ENCODE results near the gene FMN1. TPM values are rescaled to one million over a fixed set of nuclear protein-coding genes. Genes with fewer than 3 reads are reported as not detected.

The FMN1 gene
- total RNA-seq, 1 donor from 2014 or later: 0.02 TPM

- H3K4me3 Mint-ChIP-seq: no peak overlapping the region
- H3K36me3 Mint-ChIP-seq (ENCODE audit: low read depth): no peaks in the 10 kb centered on the region
- H3K27ac Mint-ChIP-seq: no peak overlapping the region
- peaks cover 2% of the 10 kb centered on the region for H3K27me3 Mint-ChIP-seq
- intact Hi-C loops (cut with micrococcal nuclease): loop anchor here (5.0 to 10.0 kb wide), 2 partner anchors 34 to 66 kb away; no protein-coding TSS in a partner anchor
- DNase-seq: no peak
- H3K4me1 Mint-ChIP-seq: peaks cover 3% of the 10 kb centered on the region
- H3K9me3 Mint-ChIP-seq: peaks cover 8% of the 10 kb centered on the region
Measured at GRCh38 chr15:33211176-33211808, 16.8 kb upstream of the FMN1 start.

GRCh38 chr15:33209575-33210481 lies 15.3 kb upstream of the FMN1 start:
- Mint-ChIP-seq H3K4me3 (no peak overlapping the region), H3K4me1 (peaks cover 3% of the 10 kb centered on the region), H3K9me3 (peaks cover 8% of the 10 kb centered on the region), H3K27me3 (peaks cover 2% of the 10 kb centered on the region), H3K27ac (no peak overlapping the region), H3K36me3 (ENCODE audit: low read depth) (no peaks in the 10 kb centered on the region)
- intact Hi-C loops (cut with micrococcal nuclease): loop anchor here (5.0 to 10.0 kb wide), 2 partner anchors 33 to 65 kb away; no protein-coding TSS in a partner anchor
- no peak for DNase-seq

- H3K27ac Mint-ChIP-seq: no peak overlapping the region
- DNase-seq: no peak
- no peak overlapping the region for H3K4me3 Mint-ChIP-seq
- H3K36me3 Mint-ChIP-seq (ENCODE audit: low read depth): no peaks in the 10 kb centered on the region
- H3K4me1 Mint-ChIP-seq: peaks cover 9% of the 10 kb centered on the region
- peaks cover 8% of the 10 kb centered on the region for H3K9me3 Mint-ChIP-seq
- peaks cover 8% of the 10 kb centered on the region for H3K27me3 Mint-ChIP-seq
- intact Hi-C loops (cut with micrococcal nuclease): no loop called here
Measured at GRCh38 chr15:33207646-33208045, 13.1 kb upstream of the FMN1 start.

DNA sequence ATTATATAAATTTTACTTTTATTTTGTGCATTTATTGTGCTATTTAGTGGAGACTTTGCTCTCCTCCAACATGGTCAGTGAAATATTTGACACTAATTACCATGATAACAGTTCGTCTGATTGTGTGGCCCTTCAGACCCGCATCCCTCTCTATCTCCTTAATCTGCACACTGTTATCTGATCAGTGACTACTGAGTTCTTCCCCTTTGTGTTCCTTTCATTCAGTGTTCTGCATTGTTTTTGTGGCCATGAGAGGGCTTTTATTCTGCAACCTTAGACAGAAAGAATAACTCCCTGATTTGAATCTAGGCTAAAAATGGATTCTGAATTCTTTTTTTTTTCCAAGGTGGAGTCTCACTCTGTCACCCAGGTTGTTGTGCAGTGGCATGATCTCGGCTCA lies 11.9 kb upstream of the FMN1 start:
- H3K27me3 Mint-ChIP-seq: peaks cover 8% of the 10 kb centered on the region
- intact Hi-C loops (cut with micrococcal nuclease): no loop called here
- no peak for DNase-seq
- H3K4me3 Mint-ChIP-seq: no peak overlapping the region
- H3K27ac Mint-ChIP-seq: no peak overlapping the region
- H3K36me3 Mint-ChIP-seq (ENCODE audit: low read depth): no peaks in the 10 kb centered on the region
- H3K4me1 Mint-ChIP-seq: peaks cover 15% of the 10 kb centered on the region
- peaks cover 8% of the 10 kb centered on the region for H3K9me3 Mint-ChIP-seq

DNA sequence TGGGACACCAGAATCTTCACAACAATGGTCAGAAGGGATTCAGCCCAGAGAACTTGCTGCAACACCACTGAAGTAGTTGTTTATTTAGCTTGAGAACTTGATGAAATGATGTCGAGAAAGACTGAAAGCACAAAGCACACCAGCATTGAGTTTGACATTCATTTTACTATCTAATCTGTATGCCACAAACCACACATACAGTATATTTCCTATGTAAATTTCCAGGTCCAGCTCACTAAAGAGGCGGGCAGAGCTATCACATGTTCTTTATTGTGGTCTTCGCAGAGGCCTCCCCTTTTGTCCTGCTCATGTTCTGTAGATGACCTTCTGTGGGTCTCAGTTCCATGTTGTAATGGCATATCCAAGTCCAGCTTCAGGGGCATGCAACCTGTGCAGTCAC lies 10.4 kb upstream of the FMN1 start:
- Mint-ChIP-seq H3K9me3 (peaks cover 4% of the 10 kb centered on the region), H3K27me3 (peaks cover 10% of the 10 kb centered on the region), H3K4me1 (peaks cover 25% of the 10 kb centered on the region), H3K36me3 (ENCODE audit: low read depth) (no peaks in the 10 kb centered on the region), H3K27ac (no peak overlapping the region), H3K4me3 (no peak overlapping the region)
- no peak for DNase-seq
- intact Hi-C loops (cut with micrococcal nuclease): loop anchor here (5.0 kb wide), 3 partner anchors 43 to 897 kb away; partner anchors contain the start of genes EMC7 and PGBD4

DNA sequence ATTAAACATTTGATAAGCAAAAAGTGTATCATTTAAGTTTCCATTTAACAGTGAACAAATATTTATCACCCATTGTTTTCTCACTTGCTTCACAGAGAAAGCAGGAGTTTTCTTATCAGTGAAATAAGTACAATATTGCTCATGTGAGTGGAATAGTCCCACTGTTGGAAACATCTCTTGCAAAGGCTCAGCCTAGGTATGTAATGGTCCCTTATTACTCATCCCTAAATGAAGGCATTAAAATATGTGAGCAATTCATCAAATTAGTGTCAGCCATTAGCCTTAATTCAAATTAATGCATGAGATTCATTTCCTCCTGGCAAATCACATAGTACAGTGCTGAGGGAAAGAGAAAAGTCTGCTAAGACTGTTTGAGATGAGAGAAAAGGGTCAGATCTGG lies 9.6 kb upstream of the FMN1 start:
- intact Hi-C loops (cut with micrococcal nuclease): loop anchor here (5.0 kb wide), 3 partner anchors 42 to 898 kb away; partner anchors contain the start of genes EMC7 and PGBD4
- no peaks in the 10 kb centered on the region for H3K36me3 Mint-ChIP-seq (ENCODE audit: low read depth)
- peaks cover 16% of the 10 kb centered on the region for H3K27me3 Mint-ChIP-seq
- no peak for DNase-seq
- no peaks in the 10 kb centered on the region for H3K9me3 Mint-ChIP-seq
- H3K4me1 Mint-ChIP-seq: peaks cover 25% of the 10 kb centered on the region
- H3K27ac Mint-ChIP-seq: no peak overlapping the region
- no peak overlapping the region for H3K4me3 Mint-ChIP-seq

- H3K27me3 Mint-ChIP-seq: peaks cover 17% of the 10 kb centered on the region
- no peaks in the 10 kb centered on the region for H3K9me3 Mint-ChIP-seq
- intact Hi-C loops (cut with micrococcal nuclease): loop anchor here (5.0 kb wide), 3 partner anchors 39 to 901 kb away; partner anchors contain the start of genes EMC7 and PGBD4
- H3K36me3 Mint-ChIP-seq (ENCODE audit: low read depth): no peaks in the 10 kb centered on the region
- DNase-seq: peak; percentile 87
- H3K27ac Mint-ChIP-seq: peak overlapping the region; percentile 91
- H3K4me1 Mint-ChIP-seq: peaks cover 25% of the 10 kb centered on the region
- peak overlapping the region; percentile 74 for H3K4me3 Mint-ChIP-seq
Measured at GRCh38 chr15:33201491-33202231, 7.1 kb upstream of the FMN1 start.

DNA sequence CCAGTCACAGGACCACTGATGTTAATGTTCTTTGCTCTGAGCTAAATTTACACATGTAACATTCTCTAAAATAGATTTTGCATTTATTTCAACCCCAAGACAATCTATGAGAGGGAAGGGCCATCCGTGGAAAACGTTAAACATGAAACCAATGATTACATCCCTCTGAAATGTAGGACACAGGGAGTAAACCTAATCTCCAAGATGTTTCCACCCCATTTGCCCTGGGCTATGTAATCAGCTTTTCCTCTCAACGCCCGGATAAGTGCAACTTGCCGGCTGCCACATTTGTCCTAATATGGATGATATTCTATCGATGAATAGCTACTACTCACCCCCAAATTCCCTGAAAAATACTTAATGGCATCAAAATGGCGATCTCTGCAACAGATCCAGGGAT lies 6.4 kb upstream of the FMN1 start:
- Mint-ChIP-seq H3K4me3 (peak overlapping the region; percentile 74), H3K9me3 (no peaks in the 10 kb centered on the region), H3K36me3 (ENCODE audit: low read depth) (no peaks in the 10 kb centered on the region), H3K27ac (no peak overlapping the region), H3K4me1 (peaks cover 27% of the 10 kb centered on the region), H3K27me3 (peaks cover 20% of the 10 kb centered on the region)
- no peak for DNase-seq
- intact Hi-C loops (cut with micrococcal nuclease): loop anchor here (5.0 kb wide), 3 partner anchors 39 to 901 kb away; partner anchors contain the start of genes EMC7 and PGBD4

DNA sequence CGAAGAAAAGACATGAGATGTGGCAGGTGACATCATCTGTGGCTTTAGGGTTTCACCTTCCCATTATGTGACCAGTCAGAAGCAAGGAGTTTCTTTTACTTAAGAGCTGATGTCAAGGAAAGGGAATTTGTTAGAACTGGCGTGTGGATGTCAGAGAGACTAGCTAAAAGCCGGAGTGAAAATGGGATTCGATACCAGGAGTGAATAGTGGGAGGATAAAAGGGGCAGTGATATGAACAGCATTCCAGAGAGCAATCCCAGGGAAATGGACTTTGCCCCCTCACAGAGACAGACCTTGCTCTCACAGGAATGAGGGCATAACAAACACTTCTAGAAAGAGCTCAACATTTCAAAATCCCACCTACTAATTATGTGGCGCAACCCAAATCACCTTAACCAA lies 5.9 kb upstream of the FMN1 start:
- peaks cover 28% of the 10 kb centered on the region for H3K4me1 Mint-ChIP-seq
- no peak overlapping the region for H3K4me3 Mint-ChIP-seq
- no peak for DNase-seq
- no peaks in the 10 kb centered on the region for H3K36me3 Mint-ChIP-seq (ENCODE audit: low read depth)
- intact Hi-C loops (cut with micrococcal nuclease): loop anchor here (5.0 kb wide), 3 partner anchors 38 to 902 kb away; partner anchors contain the start of genes EMC7 and PGBD4
- H3K27me3 Mint-ChIP-seq: peaks cover 20% of the 10 kb centered on the region
- H3K9me3 Mint-ChIP-seq: no peaks in the 10 kb centered on the region
- no peak overlapping the region for H3K27ac Mint-ChIP-seq

GRCh38 chr15:33198541-33198940 lies 4.0 kb upstream of the FMN1 start:
- peaks cover 32% of the 10 kb centered on the region for H3K4me1 Mint-ChIP-seq
- no peak for DNase-seq
- no peak overlapping the region for H3K27ac Mint-ChIP-seq
- no peaks in the 10 kb centered on the region for H3K9me3 Mint-ChIP-seq
- H3K4me3 Mint-ChIP-seq: no peak overlapping the region
- intact Hi-C loops (cut with micrococcal nuclease): loop anchor here (10.0 kb wide), 1 partner anchor 474 kb away; no protein-coding TSS in a partner anchor
- H3K27me3 Mint-ChIP-seq: peaks cover 24% of the 10 kb centered on the region
- H3K36me3 Mint-ChIP-seq (ENCODE audit: low read depth): no peaks in the 10 kb centered on the region

DNA sequence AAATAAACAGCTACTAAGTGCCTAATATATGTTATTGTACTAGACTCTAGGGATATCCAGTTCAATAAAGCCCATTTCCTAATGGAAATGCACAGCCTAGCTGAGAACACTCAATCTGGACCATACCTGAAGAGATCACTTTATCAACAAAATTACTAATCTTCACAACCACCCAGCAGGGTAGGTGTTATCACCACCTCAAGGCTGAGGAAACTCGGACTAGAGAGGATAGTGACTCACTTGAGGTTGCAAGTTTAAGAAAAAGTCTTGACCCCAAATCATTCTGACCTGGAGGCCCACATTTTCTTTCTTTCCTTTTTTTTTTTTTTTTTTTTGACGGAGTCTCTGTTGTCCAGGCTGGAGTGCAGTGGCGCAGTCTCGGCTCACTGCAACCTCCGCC lies 3.1 kb upstream of the FMN1 start:
- DNase-seq: no peak
- no peaks in the 10 kb centered on the region for H3K9me3 Mint-ChIP-seq
- no peak overlapping the region for H3K4me3 Mint-ChIP-seq
- H3K27ac Mint-ChIP-seq: no peak overlapping the region
- peaks cover 32% of the 10 kb centered on the region for H3K27me3 Mint-ChIP-seq
- no peaks in the 10 kb centered on the region for H3K36me3 Mint-ChIP-seq (ENCODE audit: low read depth)
- intact Hi-C loops (cut with micrococcal nuclease): loop anchor here (10.0 kb wide), 1 partner anchor 473 kb away; no protein-coding TSS in a partner anchor
- peaks cover 32% of the 10 kb centered on the region for H3K4me1 Mint-ChIP-seq

GRCh38 chr15:33194237-33194636 lies 277 bp downstream of the FMN1 start:
- no peak for DNase-seq
- intact Hi-C loops (cut with micrococcal nuclease): loop anchor here (10.0 kb wide), 1 partner anchor 469 kb away; no protein-coding TSS in a partner anchor

GRCh38 chr15:33191591-33191990 lies 2.9 kb downstream of the FMN1 start:
- DNase-seq: no peak
- Mint-ChIP-seq H3K36me3 (ENCODE audit: low read depth) (no peaks in the 10 kb centered on the region), H3K27ac (no peak overlapping the region), H3K4me3 (no peak overlapping the region), H3K27me3 (peaks cover 45% of the 10 kb centered on the region), H3K4me1 (peaks cover 19% of the 10 kb centered on the region), H3K9me3 (no peaks in the 10 kb centered on the region)
- intact Hi-C loops (cut with micrococcal nuclease): loop anchor here (10.0 kb wide), 1 partner anchor 467 kb away; no protein-coding TSS in a partner anchor

More at GRCh38 chr15:33194237-33194636, 277 bp downstream of the FMN1 start:
- Mint-ChIP-seq H3K4me3 (peak overlapping the region; percentile 80), H3K4me1 (peaks cover 19% of the 10 kb centered on the region), H3K27ac (no peak overlapping the region), H3K9me3 (no peaks in the 10 kb centered on the region), H3K27me3 (peaks cover 45% of the 10 kb centered on the region), H3K36me3 (ENCODE audit: low read depth) (no peaks in the 10 kb centered on the region)

Data from activated CD4-positive, alpha-beta T cell treated with anti-CD3 and anti-CD28 coated beads, Interleukin-2, amount 10 ng/mL, durations not matched to agents 24 days and 14 days (primary cell).